ENCODE data around the gene CERS5. TPM values are rescaled to one million over a fixed set of nuclear protein-coding genes. Genes with fewer than 3 reads are reported as not detected.
"Not testable (repeated sequence)": the region's sequence is repeated elsewhere in the genome, so short reads cannot be mapped to it uniquely, and the experiment has no call there.

Gene CERS5
- polyA plus RNA-seq, 4 donors, result 67.7 to 86.7 (median 78.3) TPM

DNA sequence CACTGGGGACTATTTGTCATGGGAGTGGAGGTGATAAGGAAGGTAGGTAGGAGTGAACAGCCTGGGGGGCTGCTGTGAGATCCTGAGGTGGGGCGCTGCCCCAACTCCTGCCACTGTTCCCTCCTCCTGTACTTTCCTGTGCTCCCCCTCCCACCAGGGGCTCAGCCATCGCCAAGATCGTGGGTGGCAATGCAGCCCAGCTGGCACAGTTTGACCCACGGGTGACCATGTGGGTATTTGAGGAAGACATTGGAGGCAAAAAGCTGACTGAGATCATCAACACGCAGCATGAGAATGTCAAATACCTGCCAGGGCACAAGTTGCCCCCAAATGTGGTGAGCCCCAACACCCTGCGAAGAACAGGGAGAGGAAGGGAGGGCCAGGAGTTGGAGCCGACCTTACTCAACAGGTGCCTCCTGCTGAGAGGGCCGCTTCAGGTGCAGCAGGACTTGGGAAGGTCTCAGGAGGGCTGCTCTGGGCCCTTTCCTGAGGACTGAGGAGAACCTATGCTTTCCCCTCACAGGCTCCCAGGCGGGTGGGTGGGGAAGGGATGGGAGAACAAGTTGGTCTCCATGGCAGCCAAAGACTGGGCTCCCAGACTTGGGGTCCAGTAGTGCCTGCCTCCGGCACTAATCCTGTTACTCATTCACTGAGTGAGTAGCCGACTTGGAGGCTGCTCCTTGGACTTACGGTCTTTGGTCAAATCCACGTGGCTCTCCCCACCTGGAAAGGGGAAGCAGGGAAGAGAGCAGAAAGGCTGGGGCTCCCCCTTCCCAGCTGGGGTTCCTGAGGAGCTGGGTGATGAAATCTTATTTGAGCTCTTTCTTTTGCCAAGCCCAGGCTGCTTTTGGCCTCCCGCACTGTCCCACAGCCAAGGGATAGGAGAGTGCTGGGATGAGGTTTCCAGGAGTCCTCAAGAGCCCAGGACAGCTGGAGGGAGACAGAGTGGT, 62.5 kb downstream of the CERS5 start:
- DNase-seq (ENCODE audit: low read depth in 4 of 4, low spot score in 2 of 4), result no peak

DNA sequence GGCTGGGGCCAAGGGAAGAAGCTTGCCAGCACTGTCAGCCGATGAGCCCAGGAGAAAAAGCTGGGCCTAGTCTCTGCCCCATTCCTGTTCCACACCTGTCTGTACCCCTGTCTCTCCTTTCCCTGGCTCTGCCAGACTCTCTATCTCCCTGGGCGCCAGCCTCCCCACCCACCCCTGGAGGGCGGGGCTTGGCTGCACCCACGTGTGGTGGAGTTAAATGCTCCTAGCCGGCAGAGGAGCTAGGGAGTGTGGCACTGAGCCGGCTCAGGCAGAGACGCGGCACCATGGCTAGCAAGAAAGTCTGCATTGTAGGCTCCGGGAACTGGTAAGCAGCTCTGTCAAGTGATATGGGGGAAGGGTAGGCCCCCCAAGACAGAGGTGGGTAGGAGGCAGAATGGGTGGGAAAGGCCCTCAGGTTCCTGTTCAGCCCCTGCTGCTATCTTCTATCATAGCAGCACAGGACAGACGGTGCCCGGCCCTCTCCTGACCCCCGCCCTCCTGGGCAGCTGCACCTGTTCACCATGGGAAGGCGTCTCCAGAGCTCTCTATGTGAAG, 63.3 kb downstream of the CERS5 start, which contains the start of gene GPD1:
TSS of gene GPD1 (plus strand) at position 242 of the 555 bp plus-strand sequence. CDS start at position 285, 43 bp downstream.
- DNase-seq (ENCODE audit: low read depth in 4 of 4, low spot score in 2 of 4), result no peak

DNA sequence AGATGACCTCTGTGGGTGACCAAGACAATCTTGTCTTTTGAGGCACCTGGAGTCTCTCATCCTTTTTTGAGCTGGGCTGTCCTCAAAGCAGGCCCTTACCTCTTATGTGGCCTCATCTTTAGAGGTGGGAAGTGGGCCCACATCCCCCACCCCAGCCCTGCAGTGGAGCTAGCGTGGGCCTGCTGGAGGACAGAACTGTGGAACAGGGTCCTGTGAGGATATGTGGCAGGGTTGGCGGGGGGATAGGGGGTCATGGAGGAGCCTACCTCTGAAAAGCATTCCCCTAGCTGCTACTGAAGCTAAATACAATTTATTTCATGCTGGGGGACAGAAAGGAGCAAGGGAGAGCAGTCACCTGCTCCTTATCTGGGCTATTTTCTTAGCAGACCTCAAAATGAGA, 63.8 kb downstream of the CERS5 start:
- no peak for DNase-seq (ENCODE audit: low read depth in 4 of 4, low spot score in 2 of 4)

DNA sequence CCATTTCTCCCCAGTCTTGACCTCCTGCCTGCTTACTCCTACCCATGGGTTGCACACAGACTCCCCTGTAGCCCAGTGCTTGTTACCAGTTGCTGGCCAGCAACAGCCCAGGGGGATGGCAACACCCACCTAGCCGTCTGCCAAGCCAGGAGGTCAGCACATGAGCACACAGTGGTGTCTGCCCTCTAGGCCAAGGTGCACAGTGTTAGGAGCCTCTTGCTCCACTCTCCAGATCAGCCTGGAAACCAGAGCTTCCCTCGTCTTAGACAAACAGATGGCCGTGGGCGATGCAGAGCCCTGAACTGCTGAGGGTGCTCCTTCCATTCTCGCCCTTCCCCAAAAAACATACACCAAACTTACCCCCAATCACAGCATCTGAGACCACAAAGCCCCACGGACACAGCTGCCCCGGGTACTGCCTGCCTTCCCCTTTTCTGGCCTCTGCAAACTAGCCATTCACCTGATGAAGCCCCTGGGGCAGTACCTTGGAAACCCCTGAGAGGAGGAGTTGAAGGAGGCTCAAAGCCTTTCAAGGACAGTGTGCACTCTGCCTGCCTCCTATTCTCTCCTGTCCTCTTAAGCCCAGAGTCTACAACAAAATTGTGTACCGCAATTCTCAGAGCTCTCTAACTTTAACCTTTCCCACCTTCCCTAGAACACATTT, 64.4 kb downstream of the CERS5 start:
- DNase-seq (ENCODE audit: low read depth in 4 of 4, low spot score in 2 of 4), result no peak

DNA sequence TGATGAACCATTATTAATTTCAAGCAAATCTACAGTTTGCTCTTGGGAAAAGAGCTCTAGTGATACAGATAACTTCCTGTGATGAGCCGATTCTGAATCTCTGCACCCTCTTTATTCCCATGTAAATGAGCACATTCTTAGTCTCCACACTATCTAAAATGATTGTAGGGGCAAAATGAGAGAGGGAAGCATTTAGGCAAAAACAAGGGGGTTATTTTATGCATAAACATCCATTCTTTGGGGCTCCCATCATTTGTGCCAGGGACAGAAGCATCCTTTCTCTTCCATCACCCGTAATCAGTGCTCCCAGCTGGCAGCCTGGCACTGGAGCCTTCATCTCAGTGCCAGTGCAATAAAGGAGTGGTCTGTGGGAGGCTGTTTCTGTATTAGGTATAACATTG, 65.0 kb downstream of the CERS5 start:
- no peak for DNase-seq (ENCODE audit: low read depth in 4 of 4, low spot score in 2 of 4)

DNA sequence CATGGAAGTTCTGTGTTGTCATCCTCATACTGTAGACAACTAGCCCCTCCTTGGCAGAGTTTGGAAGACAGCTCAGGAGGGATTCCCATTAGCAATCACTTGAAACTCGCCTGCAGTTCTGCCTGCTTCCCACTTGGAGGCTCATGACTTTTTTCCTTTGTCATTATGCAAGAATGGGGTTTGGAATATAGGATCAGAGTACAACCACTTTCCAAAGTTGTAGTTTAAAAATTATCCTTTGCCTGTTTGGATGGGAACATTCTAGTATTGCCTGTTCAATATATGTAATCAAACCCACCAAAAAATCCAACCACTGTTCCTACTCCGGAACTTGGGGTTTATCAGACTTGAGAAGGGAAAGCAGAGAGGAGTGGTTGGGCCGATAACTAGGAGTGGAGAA, 65.5 kb downstream of the CERS5 start:
- DNase-seq (ENCODE audit: low read depth in 4 of 4, low spot score in 2 of 4), result no peak

DNA sequence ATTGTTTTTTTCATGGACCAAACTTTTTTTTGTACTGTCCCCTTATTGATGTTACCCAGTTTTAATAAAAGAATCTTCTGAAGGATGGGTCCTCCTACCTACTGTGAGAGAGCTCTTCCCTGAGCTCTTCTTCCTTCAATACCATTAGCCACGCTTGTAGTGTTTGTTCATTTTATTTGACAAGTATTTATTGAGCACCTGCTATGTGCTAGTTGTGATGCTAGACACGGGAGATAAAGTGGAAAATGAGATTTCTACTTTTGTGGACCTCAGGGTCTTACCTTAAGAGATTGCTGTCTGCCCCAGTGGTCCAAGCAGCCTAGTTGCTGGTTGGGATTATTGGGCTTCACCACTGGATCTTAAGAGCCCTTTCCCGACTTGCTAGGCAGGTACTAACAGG, 66.6 kb downstream of the CERS5 start:
- DNase-seq (ENCODE audit: low read depth in 4 of 4, low spot score in 2 of 4), result no peak

DNA sequence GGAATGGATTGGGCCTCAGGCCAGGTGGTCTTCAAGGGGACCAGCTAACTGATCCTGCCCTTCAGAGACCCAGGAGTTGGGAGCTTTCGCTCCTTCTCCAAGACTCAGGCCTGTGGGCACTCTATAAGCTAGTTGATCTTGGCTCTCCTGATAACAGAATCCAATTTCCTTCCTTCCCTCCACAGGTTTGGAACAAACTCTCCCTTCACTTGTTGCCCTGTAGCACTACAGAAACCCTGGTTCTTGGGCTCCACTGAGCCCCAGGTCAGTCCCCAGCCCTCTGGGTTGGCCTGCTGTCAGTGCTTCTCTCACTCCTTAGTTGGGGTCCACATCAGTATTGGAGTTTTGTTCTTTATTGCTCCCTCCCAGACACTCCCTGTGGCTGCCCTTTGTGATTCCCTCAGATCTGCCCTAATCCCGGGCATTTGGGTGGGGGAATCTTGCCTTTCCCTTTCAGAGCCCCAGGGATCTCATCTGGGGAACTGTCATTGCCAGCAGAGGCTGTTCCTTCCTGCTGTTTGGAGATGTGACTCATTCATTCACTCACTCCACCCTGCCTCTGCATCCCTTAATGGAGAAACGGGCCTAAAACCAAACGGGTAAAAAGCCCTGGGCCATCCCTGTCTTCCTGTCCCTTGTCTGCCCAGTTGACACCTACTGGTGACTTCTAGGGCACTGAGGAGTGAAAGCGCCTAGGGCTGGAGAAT, 67.7 kb downstream of the CERS5 start:
- DNase-seq (ENCODE audit: low read depth in 4 of 4, low spot score in 2 of 4), result no peak

DNA sequence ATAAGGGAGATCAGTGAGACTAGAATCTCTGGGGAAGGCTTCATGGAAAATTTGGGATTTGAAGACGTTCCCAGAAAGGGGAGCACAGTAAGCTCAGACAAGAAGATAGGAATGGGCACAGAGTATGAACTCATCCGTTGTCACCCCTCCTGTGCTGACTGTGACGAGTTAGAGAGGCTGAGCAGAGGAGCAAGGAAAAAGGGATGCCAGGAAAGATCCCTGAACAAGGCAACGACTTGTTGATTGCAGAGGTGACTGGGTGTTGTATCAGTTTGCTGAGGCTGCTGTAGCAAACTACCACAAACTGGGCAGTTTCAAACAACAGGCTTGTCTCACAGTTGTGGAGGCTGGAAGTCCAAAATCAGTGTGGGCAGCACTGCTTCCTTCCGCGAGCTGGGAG, 69.2 kb downstream of the CERS5 start:
- DNase-seq (ENCODE audit: low read depth in 4 of 4, low spot score in 2 of 4), result no peak

DNA sequence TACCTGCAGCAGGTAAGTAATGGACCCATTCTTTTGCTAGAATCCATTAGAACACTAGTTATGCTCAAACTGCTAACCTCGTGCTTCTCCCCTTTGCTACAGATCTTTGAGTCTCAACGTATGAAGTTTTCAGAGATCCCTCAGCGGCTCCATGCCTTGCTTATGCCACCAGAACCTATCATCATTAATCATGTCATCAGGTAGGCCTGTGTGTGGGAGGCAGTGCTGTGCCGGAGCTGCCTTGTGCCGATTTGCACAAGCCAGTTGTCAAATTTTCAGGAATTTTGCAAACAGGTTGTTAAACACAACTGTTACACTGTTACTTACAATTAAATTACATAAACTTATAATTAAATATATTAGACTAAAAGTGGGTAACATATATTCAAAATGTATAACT, 76.8 kb downstream of the CERS5 start:
- no peak for DNase-seq (ENCODE audit: low read depth in 4 of 4, low spot score in 2 of 4)

DNA sequence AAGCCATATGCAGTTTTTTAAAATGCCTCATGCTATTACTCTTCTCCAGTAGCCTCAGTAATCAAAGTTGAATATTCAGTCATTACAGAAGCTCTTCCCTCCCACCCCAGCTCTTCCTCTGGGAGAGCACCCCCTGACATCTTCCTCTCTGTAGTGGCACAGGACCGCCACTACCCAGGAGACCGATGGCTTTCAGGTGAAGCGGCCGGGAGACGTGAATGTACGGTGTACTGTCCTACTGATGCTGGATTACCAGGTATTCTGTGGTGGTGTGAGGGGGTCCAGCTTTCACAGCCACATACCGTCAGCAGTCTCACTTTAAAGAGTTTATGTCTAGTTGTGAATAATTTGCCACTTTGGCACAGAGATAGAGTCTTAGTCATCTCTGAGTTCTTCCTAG, 77.4 kb downstream of the CERS5 start:
- DNase-seq (ENCODE audit: low read depth in 4 of 4, low spot score in 2 of 4), result no peak

DNA sequence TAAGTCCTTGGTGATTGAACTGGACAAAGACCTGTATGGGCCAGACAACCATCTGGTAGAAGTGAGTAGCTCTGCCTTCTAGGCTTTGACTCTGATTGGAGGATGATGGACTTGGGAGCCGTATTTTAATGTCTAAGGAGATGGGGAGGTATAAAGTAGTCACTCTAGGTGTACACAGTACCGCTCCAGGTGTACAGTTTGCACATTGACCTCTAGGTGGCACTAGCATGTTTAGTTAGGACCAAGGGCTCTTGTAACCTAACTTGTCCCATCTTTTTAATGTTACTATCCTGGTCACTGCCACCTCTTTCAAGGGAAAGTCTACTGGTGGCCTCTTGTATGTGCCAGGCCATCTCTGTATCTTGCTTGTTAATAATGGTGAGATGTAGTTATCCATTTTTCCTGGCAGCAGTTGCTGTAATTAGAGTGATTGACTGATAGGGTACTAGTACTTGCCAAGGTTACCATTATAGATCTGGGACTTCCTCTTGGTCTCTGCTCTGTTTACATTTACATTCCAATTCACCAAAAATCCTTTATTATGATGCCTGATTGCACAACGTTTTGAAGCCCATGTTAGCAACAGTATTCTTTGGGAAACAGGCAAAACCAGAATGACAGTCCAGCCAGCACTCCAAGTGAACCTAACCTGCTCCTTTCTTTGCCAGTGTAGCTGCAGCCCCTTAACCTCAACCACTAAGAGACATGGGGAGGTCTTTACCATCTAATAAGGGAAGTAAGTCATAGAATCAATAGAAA, 78.4 kb downstream of the CERS5 start:
- DNase-seq (ENCODE audit: low read depth in 4 of 4, low spot score in 2 of 4), result no peak

DNA sequence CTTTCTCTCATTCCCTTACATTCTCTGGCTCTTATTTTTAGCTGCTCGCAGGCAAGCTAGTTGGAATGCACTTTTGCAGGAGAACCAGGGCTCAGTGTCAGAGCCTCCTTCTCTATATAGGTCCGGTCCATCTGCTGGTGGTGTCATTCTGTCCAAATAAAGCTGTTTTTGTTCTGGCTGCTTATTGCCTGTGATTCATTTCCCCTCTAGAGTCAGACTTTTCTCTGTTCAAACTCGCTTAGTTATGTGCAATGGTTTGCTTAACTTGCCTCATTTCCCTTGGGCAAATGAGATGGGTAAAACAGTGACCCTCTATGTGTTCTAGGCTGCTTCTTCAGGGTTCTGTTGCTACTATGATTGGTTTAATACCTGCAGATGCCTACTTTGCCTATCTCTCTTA, 79.2 kb downstream of the CERS5 start:
- no peak for DNase-seq (ENCODE audit: low read depth in 4 of 4, low spot score in 2 of 4)

DNA sequence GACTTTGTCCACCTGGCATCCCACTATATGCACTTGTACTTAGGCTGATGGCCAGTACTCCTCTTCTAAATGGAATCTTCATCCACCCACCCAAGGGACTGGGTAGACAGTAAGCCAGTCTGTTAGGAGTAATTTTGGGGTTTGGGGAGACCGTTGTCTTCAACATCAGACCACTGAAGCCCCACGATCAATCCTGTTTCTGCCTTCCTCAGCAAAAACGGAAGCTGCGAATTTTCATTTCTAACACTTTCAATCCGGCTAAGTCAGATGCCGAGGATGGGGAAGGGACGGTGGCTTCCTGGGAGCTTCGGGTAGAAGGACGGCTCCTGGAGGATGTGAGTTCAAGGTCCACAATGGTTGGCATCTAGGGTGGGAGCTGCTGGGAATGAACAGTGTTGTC, 80.0 kb downstream of the CERS5 start:
- no peak for DNase-seq (ENCODE audit: low read depth in 4 of 4, low spot score in 2 of 4)

DNA sequence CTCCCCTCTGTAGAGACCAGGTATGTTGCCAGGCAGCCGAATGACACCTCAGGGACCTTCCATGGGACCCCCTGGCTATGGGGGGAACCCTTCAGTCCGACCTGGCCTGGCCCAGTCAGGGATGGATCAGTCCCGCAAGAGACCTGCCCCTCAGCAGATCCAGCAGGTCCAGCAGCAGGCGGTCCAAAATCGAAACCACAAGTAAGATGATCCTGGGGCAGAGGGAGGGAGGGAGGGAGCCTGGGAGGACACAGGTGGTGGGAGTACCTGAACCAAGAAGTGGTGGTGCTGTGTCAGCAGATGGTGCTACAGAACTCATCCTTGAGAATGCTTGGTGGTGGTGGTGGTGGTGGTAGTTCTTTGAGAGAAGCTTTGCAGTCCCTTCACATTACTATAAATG, 81.0 kb downstream of the CERS5 start:
- DNase-seq (ENCODE audit: low read depth in 4 of 4, low spot score in 2 of 4), result no peak

DNA sequence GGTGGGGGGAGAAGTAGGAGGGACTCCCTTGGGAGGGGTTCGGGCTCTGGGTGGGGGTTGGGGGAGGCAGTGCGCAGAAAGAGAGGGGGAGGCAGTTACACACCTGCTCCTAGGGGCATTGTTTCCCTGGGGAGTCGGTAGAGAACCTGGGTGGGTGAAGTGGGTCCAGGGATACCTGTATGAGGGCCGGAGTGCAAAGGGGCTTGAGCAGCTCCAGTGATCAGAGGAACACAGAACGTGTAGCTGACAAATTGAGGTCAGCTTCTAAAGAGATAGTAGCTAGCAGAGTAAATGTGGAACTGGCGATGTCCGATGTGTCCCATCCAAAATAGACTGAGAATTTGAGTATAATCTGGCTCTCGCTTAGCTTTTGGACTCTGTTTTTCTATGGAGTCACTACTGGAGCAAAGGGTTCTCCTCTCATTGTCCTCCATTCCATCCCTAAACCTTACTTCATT, 81.5 kb downstream of the CERS5 start:
- no peak for DNase-seq (ENCODE audit: low read depth in 4 of 4, low spot score in 2 of 4)

DNA sequence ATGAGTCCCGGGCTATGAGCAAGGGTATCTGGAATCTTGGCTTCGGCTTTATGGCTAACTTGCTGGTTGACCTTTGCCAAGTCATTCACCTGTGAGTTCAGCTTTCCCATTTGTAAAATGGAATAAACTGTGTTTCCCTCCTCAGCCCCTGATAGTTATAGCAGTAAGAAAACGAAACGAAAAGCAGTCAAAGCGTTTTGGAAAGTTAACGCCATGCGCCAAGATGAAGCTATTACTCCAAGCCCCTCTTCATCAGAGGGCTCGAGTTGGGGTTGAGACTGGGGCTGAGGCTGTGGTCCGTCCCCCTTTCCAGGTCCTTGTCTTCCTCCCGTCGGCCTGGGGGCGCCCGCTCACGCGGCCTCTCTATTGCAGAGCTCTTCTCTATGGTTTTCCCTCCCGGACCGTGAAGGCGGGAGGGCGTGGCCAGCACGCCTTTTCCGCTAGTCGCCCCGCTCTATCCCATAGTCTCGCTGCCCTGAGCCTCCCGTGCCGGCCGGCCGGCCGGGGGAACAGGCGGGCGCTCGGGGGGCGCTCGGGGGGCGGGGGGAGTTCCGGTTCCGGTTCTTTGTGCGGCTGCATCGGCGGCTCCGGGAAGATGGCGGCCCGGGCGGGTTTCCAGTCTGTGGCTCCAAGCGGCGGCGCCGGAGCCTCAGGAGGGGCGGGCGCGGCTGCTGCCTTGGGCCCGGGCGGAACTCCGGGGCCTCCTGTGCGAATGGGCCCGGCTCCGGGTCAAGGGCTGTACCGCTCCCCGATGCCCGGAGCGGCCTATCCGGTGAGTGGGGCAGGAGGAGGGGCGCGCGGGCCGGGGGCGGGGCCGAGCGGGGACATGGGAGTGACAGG, 82.2 kb downstream of the CERS5 start, which contains the start of gene SMARCD1:
TSS of gene SMARCD1 (plus strand) at position 568 of the 840 bp plus-strand sequence. CDS start at position 596, 28 bp downstream.
- DNase-seq (ENCODE audit: low read depth in 4 of 4, low spot score in 2 of 4), result peak; percentile 64 to 88 (median 84)

DNA sequence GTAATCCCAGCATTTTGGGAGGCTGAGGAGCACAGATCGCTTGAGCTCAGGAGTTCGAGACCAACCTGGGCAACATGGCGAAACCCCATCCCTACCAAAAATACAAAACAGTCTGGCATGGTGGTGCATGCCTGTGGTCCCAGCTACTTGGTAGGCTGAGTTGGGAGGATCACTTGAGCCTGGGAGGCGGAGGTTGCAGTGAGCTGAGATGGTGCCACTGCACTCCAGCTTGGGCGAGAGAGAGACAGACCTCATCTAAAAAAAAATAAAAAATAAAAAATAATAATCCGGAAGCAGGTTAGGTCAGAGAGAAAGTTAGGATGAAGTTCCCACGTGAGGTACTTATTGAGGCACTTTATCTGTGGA, 82.8 kb downstream of the CERS5 start:
- not testable (repeated sequence) for DNase-seq (ENCODE audit: low read depth in 4 of 4, low spot score in 2 of 4)

DNA sequence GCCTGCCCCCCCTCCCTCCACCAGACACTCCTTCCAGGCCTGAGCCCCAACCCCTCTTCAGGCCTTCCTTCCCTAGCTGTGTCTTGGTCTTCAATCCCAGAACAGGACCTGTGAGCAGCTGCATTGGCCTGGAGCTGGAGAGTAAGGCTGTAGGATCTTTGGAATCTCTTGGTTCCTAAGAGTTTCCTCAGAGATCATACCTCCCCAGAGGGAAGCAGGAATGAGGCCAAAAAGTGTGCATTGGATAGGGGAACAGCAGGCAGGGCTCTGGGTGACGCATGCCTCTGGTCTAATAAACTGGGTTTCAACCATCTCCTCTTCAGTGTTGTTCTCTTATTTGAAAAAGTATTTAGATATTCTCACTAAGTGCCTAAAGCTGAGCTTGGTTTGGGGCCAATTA, 83.9 kb downstream of the CERS5 start:
- DNase-seq (ENCODE audit: low read depth in 4 of 4, low spot score in 2 of 4), result no peak
